Measurements from ENCODE around the gene TYROBP.
A peak's percentile ranks its signal among the peaks of the same experiment; 100 is the strongest.
"Not testable (repeated sequence)": the region's sequence is repeated elsewhere in the genome, so short reads cannot be mapped to it uniquely, and the experiment has no call there.

TYROBP gene

GRCh38 chr19:35931161-35931873 lies 23.2 kb upstream of the TYROBP start:
- peak; percentile 100 for DNase-seq

- DNase-seq, result no peak
Observed at GRCh38 chr19:35929876-35930275, 21.8 kb upstream of the TYROBP start.

GRCh38 chr19:35928507-35928906 lies 20.4 kb upstream of the TYROBP start:
- no peak for DNase-seq

GRCh38 chr19:35925501-35925900 lies 17.4 kb upstream of the TYROBP start:
- DNase-seq, result no peak

GRCh38 chr19:35921012-35921411 lies 12.9 kb upstream of the TYROBP start:
- DNase-seq, result no peak

- no peak for DNase-seq
Observed at GRCh38 chr19:35919306-35919705, 11.2 kb upstream of the TYROBP start.

GRCh38 chr19:35915443-35915842 lies 7.3 kb upstream of the TYROBP start:
- DNase-seq, result no peak

- no peak for DNase-seq
Observed at GRCh38 chr19:35913589-35913988, 5.5 kb upstream of the TYROBP start.

- no peak for DNase-seq
Observed at GRCh38 chr19:35911790-35912189, 3.7 kb upstream of the TYROBP start.

GRCh38 chr19:35911173-35911572 lies 3.1 kb upstream of the TYROBP start:
- DNase-seq, result no peak

- not testable (repeated sequence) for DNase-seq
Observed at GRCh38 chr19:35910355-35910754, 2.3 kb upstream of the TYROBP start.

GRCh38 chr19:35909684-35910035 lies 1.6 kb upstream of the TYROBP start:
- no peak for DNase-seq

- peak; percentile 59 for DNase-seq
Observed at GRCh38 chr19:35908973-35909683, 1.0 kb upstream of the TYROBP start.

- DNase-seq, result no peak
Observed at GRCh38 chr19:35907377-35907745, 734 bp downstream of the TYROBP start.

- no peak for DNase-seq
Observed at GRCh38 chr19:35905178-35905727, 2.8 kb downstream of the TYROBP start.

GRCh38 chr19:35904311-35905068 lies 3.6 kb downstream of the TYROBP start:
- DNase-seq, result no peak

- peak; percentile 70 for DNase-seq
Observed at GRCh38 chr19:35903550-35904179, 4.4 kb downstream of the TYROBP start.

GRCh38 chr19:35902870-35903475 lies 5.1 kb downstream of the TYROBP start:
- DNase-seq, result no peak

GRCh38 chr19:35901854-35902661 lies 6.0 kb downstream of the TYROBP start, which contains the start of gene HCST:
Gene HCST, plus strand, starts transcription at chr19:35902529. Its CDS starts 65 bp downstream, at chr19:35902594.
- no peak for DNase-seq

GRCh38 chr19:35901055-35901644 lies 6.9 kb downstream of the TYROBP start:
- DNase-seq, result no peak

GRCh38 chr19:35899547-35900214 lies 8.4 kb downstream of the TYROBP start:
- peak; percentile 87 for DNase-seq

Data from right hindlimb (tissue), 1 donor.